HG03139 (cell line): ENCODE data around the gene THAP6.

Experiments
- ATAC-seq: cut with Tn5 transposase; IDR thresholded peaks from one replicate; pipeline ENCODE4 v1.9.1; 2021; ENCODE audit not compliant: unreplicated experiment

The THAP6 gene

DNA sequence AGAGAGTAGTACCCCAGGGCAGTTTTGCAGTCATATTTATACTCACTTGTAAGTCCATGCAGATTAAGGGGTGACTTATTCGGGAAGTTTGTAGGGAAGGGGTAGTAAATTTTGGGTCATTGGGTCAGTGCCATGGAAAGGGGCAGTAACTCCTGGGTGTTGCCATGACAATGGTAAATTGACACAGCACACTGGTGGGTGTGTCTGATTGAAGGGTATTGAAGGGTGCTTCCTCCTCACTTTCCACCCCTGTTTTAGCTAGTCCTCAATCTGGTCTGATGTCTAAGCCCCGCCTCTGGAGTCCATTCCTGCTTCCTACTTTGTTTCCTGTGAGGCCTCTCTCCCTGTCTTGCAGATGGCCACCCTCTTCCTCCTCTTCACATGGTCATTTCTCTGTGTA is 53.5 kb downstream of the THAP6 start:
- no peak for ATAC-seq
